ENCODE data around the gene CD300LF. TPM values are rescaled to one million over a fixed set of nuclear protein-coding genes. Genes with fewer than 3 reads are reported as not detected.

CD300LF gene
- polyA plus RNA-seq, 1 donor (not counting 4 experiments of a cell fraction or from before 2014, with no cell fraction given) = not detected

DNA sequence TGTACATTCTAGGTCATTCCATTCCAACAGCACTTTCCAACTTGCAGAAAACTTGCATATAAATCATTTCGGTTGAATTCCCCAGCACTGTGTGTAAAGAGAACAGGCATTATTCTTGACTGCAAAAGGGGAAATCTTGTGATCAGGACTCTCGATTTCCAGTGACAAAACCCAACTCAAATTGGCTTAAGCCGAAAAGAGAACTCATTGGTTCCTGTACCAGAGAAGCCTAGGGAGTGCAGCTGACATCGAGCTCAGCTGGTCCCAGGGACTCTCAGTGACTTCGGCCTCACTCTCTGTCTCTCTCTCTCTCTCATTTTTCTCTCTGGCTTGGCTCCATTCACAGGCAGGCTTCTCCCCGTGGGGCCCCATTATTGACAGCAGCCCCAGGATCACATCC, 30.7 kb downstream of the CD300LF start:
- Histone ChIP-seq H3K4me1 (ENCODE audit: control insufficient read depth, extremely low read depth, insufficient read depth, low read length) (no peaks in the 10 kb centered on the region), H2AFZ (ENCODE audit: control insufficient read depth, low read length) (no peak overlapping the region), H3K79me2 (ENCODE audit: control insufficient read depth, insufficient read depth, low read length) (no peaks in the 10 kb centered on the region), H3K36me3 (ENCODE audit: control insufficient read depth in 2 of 2, extremely low read depth in 1 of 2, insufficient read depth in 2 of 2, low read length in 2 of 2) (no peaks in the 10 kb centered on the region), H4K20me1 (ENCODE audit: control insufficient read depth, extremely low read depth, insufficient read depth, low read length) (no peaks in the 10 kb centered on the region), H3K9me1 (ENCODE audit: control insufficient read depth, extremely low read depth, insufficient read depth, low read length) (no peaks in the 10 kb centered on the region), H3K9ac (ENCODE audit: control insufficient read depth, extremely low read depth, insufficient read depth, low read length) (no peak overlapping the region), H3K4me2 (ENCODE audit: control insufficient read depth, extremely low read depth, insufficient read depth, low read depth, low read length) (no peak overlapping the region), H3K27me3 (ENCODE audit: control insufficient read depth, extremely low read depth, insufficient read depth, low read length) (peaks cover 3% of the 10 kb centered on the region), H3K27ac (ENCODE audit: control insufficient read depth, insufficient read depth, low read length) (no peak overlapping the region), H3K9me3 (ENCODE audit: control insufficient read depth, low read depth, low read length) (no peaks in the 10 kb centered on the region), H3K4me3 (ENCODE audit: control insufficient read depth in 2 of 3, extremely low read depth in 1 of 3, insufficient read depth in 2 of 3, low read depth in 1 of 3, low read length in 3 of 3) (no peak overlapping the region)
- TF ChIP-seq, protein P1, sequence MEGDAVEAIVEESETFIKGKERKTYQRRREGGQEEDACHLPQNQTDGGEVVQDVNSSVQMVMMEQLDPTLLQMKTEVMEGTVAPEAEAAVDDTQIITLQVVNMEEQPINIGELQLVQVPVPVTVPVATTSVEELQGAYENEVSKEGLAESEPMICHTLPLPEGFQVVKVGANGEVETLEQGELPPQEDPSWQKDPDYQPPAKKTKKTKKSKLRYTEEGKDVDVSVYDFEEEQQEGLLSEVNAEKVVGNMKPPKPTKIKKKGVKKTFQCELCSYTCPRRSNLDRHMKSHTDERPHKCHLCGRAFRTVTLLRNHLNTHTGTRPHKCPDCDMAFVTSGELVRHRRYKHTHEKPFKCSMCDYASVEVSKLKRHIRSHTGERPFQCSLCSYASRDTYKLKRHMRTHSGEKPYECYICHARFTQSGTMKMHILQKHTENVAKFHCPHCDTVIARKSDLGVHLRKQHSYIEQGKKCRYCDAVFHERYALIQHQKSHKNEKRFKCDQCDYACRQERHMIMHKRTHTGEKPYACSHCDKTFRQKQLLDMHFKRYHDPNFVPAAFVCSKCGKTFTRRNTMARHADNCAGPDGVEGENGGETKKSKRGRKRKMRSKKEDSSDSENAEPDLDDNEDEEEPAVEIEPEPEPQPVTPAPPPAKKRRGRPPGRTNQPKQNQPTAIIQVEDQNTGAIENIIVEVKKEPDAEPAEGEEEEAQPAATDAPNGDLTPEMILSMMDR (optimal IDR thresholded peaks at IDR 0.05 in 1 of 3, IDR thresholded peaks at IDR 0.05 in 1 of 3, conservative IDR thresholded peaks at IDR 0.05 in 1 of 3; ENCODE audit: extremely low read depth in 1 of 3, insufficient read depth in 2 of 3, low read length in 3 of 3) = no peak
- no peak for TF ChIP-seq EZH2 (IDR thresholded peaks at IDR 0.05; ENCODE audit: low read length)
- DNase-seq (ENCODE audit: low read depth, low spot score) (no peak), FAIRE-seq (no peak)
- dilution Hi-C loops (cut with MboI; ENCODE audit: extremely low pct_ligation_motif_present, low sequenced_read_pairs) = no loop called here

DNA sequence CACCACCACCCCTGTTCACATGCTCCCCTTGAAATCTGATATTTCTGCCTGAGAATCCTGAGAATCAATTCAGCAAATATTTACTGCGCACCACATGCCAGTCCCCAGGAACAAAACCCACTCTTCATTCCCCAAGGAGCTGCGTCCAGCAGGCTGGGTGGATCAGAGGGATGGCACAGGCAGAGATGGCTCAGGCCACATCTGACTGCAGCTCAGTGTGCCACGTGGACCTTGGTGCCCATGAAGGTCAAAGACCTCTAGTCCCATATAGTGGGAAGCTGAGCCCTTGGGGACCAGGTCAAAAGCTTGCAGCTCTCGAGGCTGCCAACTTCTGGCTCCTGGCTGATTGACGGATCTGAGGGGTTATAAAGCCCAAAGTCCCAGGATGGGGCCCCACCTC, 31.8 kb downstream of the CD300LF start:
- TF ChIP-seq, protein P1 (optimal IDR thresholded peaks at IDR 0.05 in 1 of 3, IDR thresholded peaks at IDR 0.05 in 1 of 3, conservative IDR thresholded peaks at IDR 0.05 in 1 of 3; ENCODE audit: extremely low read depth in 1 of 3, insufficient read depth in 2 of 3, low read length in 3 of 3) = no peak
- TF ChIP-seq EZH2 (IDR thresholded peaks at IDR 0.05; ENCODE audit: low read length) = no peak
- no peaks in the 10 kb centered on the region for H4K20me1 ChIP-seq (ENCODE audit: control insufficient read depth, extremely low read depth, insufficient read depth, low read length)
- H3K4me1 ChIP-seq (ENCODE audit: control insufficient read depth, extremely low read depth, insufficient read depth, low read length) = no peaks in the 10 kb centered on the region
- H3K4me2 ChIP-seq (ENCODE audit: control insufficient read depth, extremely low read depth, insufficient read depth, low read depth, low read length) = no peak overlapping the region
- H3K36me3 ChIP-seq (ENCODE audit: control insufficient read depth in 2 of 2, extremely low read depth in 1 of 2, insufficient read depth in 2 of 2, low read length in 2 of 2) = no peaks in the 10 kb centered on the region
- no peaks in the 10 kb centered on the region for H3K9me1 ChIP-seq (ENCODE audit: control insufficient read depth, extremely low read depth, insufficient read depth, low read length)
- DNase-seq (ENCODE audit: low read depth, low spot score) (no peak), FAIRE-seq (no peak)
- dilution Hi-C loops (cut with MboI; ENCODE audit: extremely low pct_ligation_motif_present, low sequenced_read_pairs) = no loop called here
- no peaks in the 10 kb centered on the region for H3K79me2 ChIP-seq (ENCODE audit: control insufficient read depth, insufficient read depth, low read length)
- no peaks in the 10 kb centered on the region for H3K9me3 ChIP-seq (ENCODE audit: control insufficient read depth, low read depth, low read length)
- H2AFZ ChIP-seq (ENCODE audit: control insufficient read depth, low read length) = no peak overlapping the region
- H3K27me3 ChIP-seq (ENCODE audit: control insufficient read depth, extremely low read depth, insufficient read depth, low read length) = peaks cover 3% of the 10 kb centered on the region
- no peak overlapping the region for H3K9ac ChIP-seq (ENCODE audit: control insufficient read depth, extremely low read depth, insufficient read depth, low read length)
- no peak overlapping the region for H3K27ac ChIP-seq (ENCODE audit: control insufficient read depth, insufficient read depth, low read length)
- H3K4me3 ChIP-seq (ENCODE audit: control insufficient read depth in 2 of 3, extremely low read depth in 1 of 3, insufficient read depth in 2 of 3, low read depth in 1 of 3, low read length in 3 of 3) = no peak overlapping the region

All from keratinocyte (primary cell).